ENCODE measurements around the gene ODF4.

ODF4 gene

GRCh38 chr17:8383143-8383822 is 43.6 kb downstream of the ODF4 start, which contains the start of gene RPL26 (continued):
- TF ChIP-seq ZNF701 (tag by site-specific recombination; IDR thresholded peaks at IDR 0.05) (no peak), INSM2 (tag by site-specific recombination; IDR thresholded peaks at IDR 0.05) (peak; percentile 12; the same call in 1 of the 2 replicates), ZNF292 (tag by site-specific recombination; IDR thresholded peaks at IDR 0.05; ENCODE audit: borderline replicate concordance, low read depth) (no peak), ZNF639 (tag by site-specific recombination; IDR thresholded peaks at IDR 0.05) (peak; percentile 97), ZNF624 (tag by site-specific recombination; IDR thresholded peaks at IDR 0.05) (no peak), OVOL3 (tag by site-specific recombination; IDR thresholded peaks at IDR 0.05) (0 out of 2 replicates have a peak, but pooled peaks have one; percentile 23), ZNF311 (tag by site-specific recombination; IDR thresholded peaks at IDR 0.05; ENCODE audit: borderline replicate concordance) (no peak), ZNF610 (tag by site-specific recombination; IDR thresholded peaks at IDR 0.05; ENCODE audit: borderline replicate concordance) (no peak; the same call in 1 of the 2 replicates), ZNF549 (tag by site-specific recombination; IDR thresholded peaks at IDR 0.05) (no peak), ZSCAN30 (tag by site-specific recombination; IDR thresholded peaks at IDR 0.05) (peak; percentile 16; the same call in 1 of the 2 replicates), KLF8 (tag by site-specific recombination; IDR thresholded peaks at IDR 0.05) (peak; percentile 79), ZNF785 (tag by site-specific recombination; IDR thresholded peaks at IDR 0.05) (peak; percentile 65; the same call in 1 of the 2 replicates), ZNF792 (tag by site-specific recombination; IDR thresholded peaks at IDR 0.05) (no peak), ZNF211 (tag by site-specific recombination; IDR thresholded peaks at IDR 0.05; ENCODE audit: low read depth) (no peak), IKZF3 (tag by site-specific recombination; IDR thresholded peaks at IDR 0.05) (peak; percentile 85), AEBP2 (tag by site-specific recombination; IDR thresholded peaks at IDR 0.05; ENCODE audit: borderline replicate concordance) (no peak), GLIS2 (tag by site-specific recombination; IDR thresholded peaks at IDR 0.05) (peak; percentile 69), ZNF677 (tag by site-specific recombination; IDR thresholded peaks at IDR 0.05) (no peak), ZNF350 (tag by site-specific recombination; IDR thresholded peaks at IDR 0.05) (no peak), SCRT2 (tag by site-specific recombination; IDR thresholded peaks at IDR 0.05) (no peak), ZNF280D (tag by site-specific recombination; IDR thresholded peaks at IDR 0.05) (no peak), ZNF747 (tag by site-specific recombination; IDR thresholded peaks at IDR 0.05) (no peak), ZNF10 (tag by site-specific recombination; IDR thresholded peaks at IDR 0.05) (peak; percentile 76), EGR2 (tag by site-specific recombination; IDR thresholded peaks at IDR 0.05; ENCODE audit: low read depth) (peak; percentile 88)
- TF ChIP-seq, protein P1, sequence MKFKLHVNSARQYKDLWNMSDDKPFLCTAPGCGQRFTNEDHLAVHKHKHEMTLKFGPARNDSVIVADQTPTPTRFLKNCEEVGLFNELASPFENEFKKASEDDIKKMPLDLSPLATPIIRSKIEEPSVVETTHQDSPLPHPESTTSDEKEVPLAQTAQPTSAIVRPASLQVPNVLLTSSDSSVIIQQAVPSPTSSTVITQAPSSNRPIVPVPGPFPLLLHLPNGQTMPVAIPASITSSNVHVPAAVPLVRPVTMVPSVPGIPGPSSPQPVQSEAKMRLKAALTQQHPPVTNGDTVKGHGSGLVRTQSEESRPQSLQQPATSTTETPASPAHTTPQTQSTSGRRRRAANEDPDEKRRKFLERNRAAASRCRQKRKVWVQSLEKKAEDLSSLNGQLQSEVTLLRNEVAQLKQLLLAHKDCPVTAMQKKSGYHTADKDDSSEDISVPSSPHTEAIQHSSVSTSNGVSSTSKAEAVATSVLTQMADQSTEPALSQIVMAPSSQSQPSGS (tag by site-specific recombination; IDR thresholded peaks at IDR 0.05; ENCODE audit: low read depth): no peak
- TF ChIP-seq, protein P2, sequence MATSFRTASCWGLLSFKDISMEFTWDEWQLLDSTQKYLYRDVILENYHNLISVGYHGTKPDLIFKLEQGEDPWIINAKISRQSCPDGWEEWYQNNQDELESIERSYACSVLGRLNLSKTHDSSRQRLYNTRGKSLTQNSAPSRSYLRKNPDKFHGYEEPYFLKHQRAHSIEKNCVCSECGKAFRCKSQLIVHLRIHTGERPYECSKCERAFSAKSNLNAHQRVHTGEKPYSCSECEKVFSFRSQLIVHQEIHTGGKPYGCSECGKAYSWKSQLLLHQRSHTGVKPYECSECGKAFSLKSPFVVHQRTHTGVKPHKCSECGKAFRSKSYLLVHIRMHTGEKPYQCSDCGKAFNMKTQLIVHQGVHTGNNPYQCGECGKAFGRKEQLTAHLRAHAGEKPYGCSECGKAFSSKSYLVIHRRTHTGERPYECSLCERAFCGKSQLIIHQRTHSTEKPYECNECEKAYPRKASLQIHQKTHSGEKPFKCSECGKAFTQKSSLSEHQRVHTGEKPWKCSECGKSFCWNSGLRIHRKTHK (tag by site-specific recombination; IDR thresholded peaks at IDR 0.05): no peak
- TF ChIP-seq, protein P3, sequence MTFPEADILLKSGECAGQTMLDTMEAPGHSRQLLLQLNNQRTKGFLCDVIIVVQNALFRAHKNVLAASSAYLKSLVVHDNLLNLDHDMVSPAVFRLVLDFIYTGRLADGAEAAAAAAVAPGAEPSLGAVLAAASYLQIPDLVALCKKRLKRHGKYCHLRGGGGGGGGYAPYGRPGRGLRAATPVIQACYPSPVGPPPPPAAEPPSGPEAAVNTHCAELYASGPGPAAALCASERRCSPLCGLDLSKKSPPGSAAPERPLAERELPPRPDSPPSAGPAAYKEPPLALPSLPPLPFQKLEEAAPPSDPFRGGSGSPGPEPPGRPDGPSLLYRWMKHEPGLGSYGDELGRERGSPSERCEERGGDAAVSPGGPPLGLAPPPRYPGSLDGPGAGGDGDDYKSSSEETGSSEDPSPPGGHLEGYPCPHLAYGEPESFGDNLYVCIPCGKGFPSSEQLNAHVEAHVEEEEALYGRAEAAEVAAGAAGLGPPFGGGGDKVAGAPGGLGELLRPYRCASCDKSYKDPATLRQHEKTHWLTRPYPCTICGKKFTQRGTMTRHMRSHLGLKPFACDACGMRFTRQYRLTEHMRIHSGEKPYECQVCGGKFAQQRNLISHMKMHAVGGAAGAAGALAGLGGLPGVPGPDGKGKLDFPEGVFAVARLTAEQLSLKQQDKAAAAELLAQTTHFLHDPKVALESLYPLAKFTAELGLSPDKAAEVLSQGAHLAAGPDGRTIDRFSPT (tag by site-specific recombination; IDR thresholded peaks at IDR 0.05): no peak

Data from HEK293 (cell line).